Smooth muscle cell (in vitro differentiated cells): Measurements from ENCODE around the gene PFKFB1. TPM values are rescaled to one million over a fixed set of nuclear protein-coding genes. Genes with fewer than 3 reads are reported as not detected.

Experiments
- DNase-seq: peaks from one replicate; lab custom pipeline; 2025; ENCODE audit not compliant: unreplicated experiment; lab: John Stamatoyannopoulos, UW
- H2AFZ ChIP-seq: fragments of 200-600 bp; sonication (generic); 2 replicates; pipeline ENCODE4 v1.6.0; 2016; ENCODE audit warnings: antibody characterized with exemption, low read depth, mild to moderate bottlenecking
- H3F3A ChIP-seq: fragments of 200-600 bp; sonication (generic); 2 replicates; pipeline ENCODE4 v1.6.0; 2017; ENCODE audit warnings: antibody characterized with exemption, low read depth
- H3K27ac ChIP-seq: fragments of 200-600 bp; sonication (generic); 2 replicates; pipeline ENCODE4 v1.5.1; 2016; ENCODE audit warnings: low read depth, mild to moderate bottlenecking
- H3K27me3 ChIP-seq: fragments of 200-600 bp; sonication (generic); 2 replicates; pipeline ENCODE4 v1.6.1; 2016; ENCODE audit warnings: low read depth, mild to moderate bottlenecking
- H3K36me3 ChIP-seq: fragments of 200-600 bp; sonication (generic); 2 replicates; pipeline ENCODE4 v1.5.1; 2016; ENCODE audit warnings: low read depth
- H3K4me1 ChIP-seq: fragments of 200-600 bp; sonication (generic); 2 replicates; pipeline ENCODE4 v1.5.1; 2016; ENCODE audit warnings: low read depth
- H3K4me2 ChIP-seq: fragments of 200-600 bp; sonication (generic); 2 replicates; pipeline ENCODE4 v1.6.0; 2016; ENCODE audit warnings: mild to moderate bottlenecking
- H3K4me3 ChIP-seq: fragments of 200-600 bp; sonication (generic); 2 replicates; pipeline ENCODE4 v1.5.1; 2016; ENCODE audit warnings: mild to moderate bottlenecking
- H3K79me2 ChIP-seq: fragments of 200-600 bp; sonication (generic); 2 replicates; pipeline ENCODE4 v1.6.0; 2016; ENCODE audit warnings: low read depth, mild to moderate bottlenecking
- H3K9ac ChIP-seq: fragments of 200-600 bp; sonication (generic); 2 replicates; pipeline ENCODE4 v1.6.0; 2016; ENCODE audit warnings: low read depth
- H3K9me3 ChIP-seq: fragments of 200-600 bp; sonication (generic); replicated peaks from 2 replicates; pipeline ENCODE4 v1.5.1; 2016; ENCODE audit warnings: low read depth
- H4K20me1 ChIP-seq: fragments of 200-600 bp; sonication (generic); 2 replicates; pipeline ENCODE4 v1.6.0; 2016; ENCODE audit warnings: low read depth
- CTCF ChIP-seq: fragments of 200-600 bp; sonication (generic); IDR thresholded peaks from 2 replicates; pipeline ENCODE4 v1.5.1; 2017; ENCODE audit warnings: borderline replicate concordance, mild to moderate bottlenecking, antibody characterized with exemption; ENCODE audit not compliant: insufficient read depth, poor library complexity, severe bottlenecking
- whole genome bisulfite sequencing: methylation state at CpG from one replicate; pipeline ENCODE4 v1.1.7; 2016; ENCODE audit warnings: low lambda C conversion rate; 5-methylcytosine and 5-hydroxymethylcytosine counted together
- polyA plus RNA-seq: library from polyadenylated mRNA; unstranded; fragments of >200 nt; fragmentation: Nextera tagmentation; extraction: Ambion mirVana; gene quantifications from 2 replicates; pipeline ENCODE4 v1.2.1, GENCODE V29; 2016
- total RNA-seq: library from RNA; depleted of rRNA; stranded (reverse); fragments of >200 nt; gene quantifications from 2 replicates; pipeline ENCODE4 v1.2.3, GENCODE V29; 2014

PFKFB1 gene
- total and polyA plus RNA-seq, 2 experiments from 2014 or later, result 0.42 TPM; not detected in 1

- no peak overlapping the region for H3K4me3 ChIP-seq
- H3K79me2 ChIP-seq, result no peaks in the 10 kb centered on the region
- no peaks in the 10 kb centered on the region for H3K4me1 ChIP-seq
- no peak overlapping the region for H3K9ac ChIP-seq
- H3K9me3 ChIP-seq, result no peaks in the 10 kb centered on the region
- no peak overlapping the region for H3K4me2 ChIP-seq
- DNase-seq, result no peak
- no peaks in the 10 kb centered on the region for H4K20me1 ChIP-seq
- no peaks in the 10 kb centered on the region for H3K36me3 ChIP-seq
- no peak for TF ChIP-seq CTCF
- H3F3A ChIP-seq, result no peaks in the 10 kb centered on the region
- H3K27me3 ChIP-seq, result no peaks in the 10 kb centered on the region
- no peak overlapping the region for H3K27ac ChIP-seq
- 69% methylated on average over 6 of the region's 6 CpGs for WGBS
- no peak overlapping the region for H2AFZ ChIP-seq
Measured at GRCh38 chrX:54934058-54934457, 59.9 kb downstream of the PFKFB1 start.

- no peak overlapping the region for H3K27ac ChIP-seq
- H3K4me3 ChIP-seq, result no peak overlapping the region
- no peaks in the 10 kb centered on the region for H3K79me2 ChIP-seq
- H3K4me1 ChIP-seq, result no peaks in the 10 kb centered on the region
- no peaks in the 10 kb centered on the region for H3K36me3 ChIP-seq
- 85% methylated on average over 10 of the region's 10 CpGs for WGBS
- H3K4me2 ChIP-seq, result no peak overlapping the region
- H4K20me1 ChIP-seq, result no peaks in the 10 kb centered on the region
- no peak for DNase-seq
- no peak overlapping the region for H2AFZ ChIP-seq
- no peaks in the 10 kb centered on the region for H3F3A ChIP-seq
- no peaks in the 10 kb centered on the region for H3K27me3 ChIP-seq
- no peak overlapping the region for H3K9ac ChIP-seq
- TF ChIP-seq CTCF, result no peak
- H3K9me3 ChIP-seq, result no peaks in the 10 kb centered on the region
Measured at GRCh38 chrX:54933150-54933826, 60.7 kb downstream of the PFKFB1 start.

GRCh38 chrX:54931107-54931506 lies 62.9 kb downstream of the PFKFB1 start:
- WGBS, result 72% methylated on average over 2 of the region's 2 CpGs
- Histone ChIP-seq H3K36me3 (no peaks in the 10 kb centered on the region), H3K4me1 (no peaks in the 10 kb centered on the region), H3F3A (no peaks in the 10 kb centered on the region), H2AFZ (no peak overlapping the region), H3K79me2 (no peaks in the 10 kb centered on the region), H3K4me3 (no peak overlapping the region), H3K4me2 (no peak overlapping the region), H4K20me1 (no peaks in the 10 kb centered on the region), H3K9me3 (no peaks in the 10 kb centered on the region), H3K27me3 (no peaks in the 10 kb centered on the region), H3K27ac (no peak overlapping the region), H3K9ac (no peak overlapping the region)
- DNase-seq, result no peak
- no peak for TF ChIP-seq CTCF
